Measurements from ENCODE around the gene SEPTIN6. TPM values are rescaled to one million over a fixed set of nuclear protein-coding genes. Genes with fewer than 3 reads are reported as not detected.

SEPTIN6 gene
- total and polyA plus RNA-seq, 2 donors, result 53.1 to 223 TPM

GRCh38 chrX:119726900-119727555 lies 34.1 kb upstream of the SEPTIN6 start:
- Histone ChIP-seq H3K4me1 (ENCODE audit: control insufficient read depth in 2 of 2, insufficient read depth in 2 of 2, low read length in 2 of 2) (peaks cover 0 to 8% of the 10 kb centered on the region in 2 donors), H3K36me3 (ENCODE audit: control insufficient read depth in 2 of 2, insufficient read depth in 2 of 2, low read length in 1 of 2) (no peaks in the 10 kb centered on the region), H3K27me3 (ENCODE audit: control insufficient read depth in 2 of 2, insufficient read depth in 1 of 2, low read length in 1 of 2) (no peaks in the 10 kb centered on the region), H3K9me3 (ENCODE audit: control insufficient read depth in 2 of 2, insufficient read depth in 1 of 2, low read length in 1 of 2) (no peaks in the 10 kb centered on the region), H3K4me3 (ENCODE audit: low read length in 2 of 2) (no peak overlapping the region), H3K27ac (ENCODE audit: low read depth in 1 of 2, low read length in 1 of 2) (peak overlapping the region in 1 of 2 donors; percentile 61)
- 74% methylated on average over 7 of the region's 7 CpGs for WGBS
- DNase-seq (ENCODE audit: low read depth in 6 of 9, low spot score in 9 of 9), result peak in 8 of 9 donors; percentile 1 to 79 (median 31)

DNA sequence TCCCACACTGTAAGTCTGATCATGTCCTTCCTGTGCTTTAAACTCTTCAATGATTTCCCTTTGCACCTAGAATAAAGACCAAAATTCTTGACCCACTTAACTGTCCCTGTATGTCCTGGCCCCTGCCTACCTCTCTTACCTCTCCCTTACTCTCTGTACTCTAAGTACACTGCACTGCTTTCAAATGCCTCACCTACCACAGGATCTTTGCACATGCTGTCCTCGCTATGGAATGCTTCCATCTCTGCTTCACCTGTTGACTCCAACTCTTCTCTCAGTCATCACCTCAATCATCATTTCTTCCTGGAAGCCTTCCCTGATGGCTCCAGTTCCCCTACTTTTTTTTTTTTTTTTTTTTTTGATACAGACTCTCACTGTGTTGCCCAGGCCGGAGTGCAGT lies 29.0 kb upstream of the SEPTIN6 start:
- Histone ChIP-seq H3K27ac (ENCODE audit: low read depth in 1 of 2, low read length in 1 of 2) (no peak overlapping the region), H3K9me3 (ENCODE audit: control insufficient read depth in 2 of 2, insufficient read depth in 1 of 2, low read length in 1 of 2) (no peaks in the 10 kb centered on the region), H3K4me3 (ENCODE audit: low read length in 2 of 2) (no peak overlapping the region), H3K36me3 (ENCODE audit: control insufficient read depth in 2 of 2, insufficient read depth in 2 of 2, low read length in 1 of 2) (no peaks in the 10 kb centered on the region), H3K4me1 (ENCODE audit: control insufficient read depth in 2 of 2, insufficient read depth in 2 of 2, low read length in 2 of 2) (peaks cover 0 to 2% of the 10 kb centered on the region in 2 donors), H3K27me3 (ENCODE audit: control insufficient read depth in 2 of 2, insufficient read depth in 1 of 2, low read length in 1 of 2) (no peaks in the 10 kb centered on the region)
- 96% methylated on average over 2 of the region's 2 CpGs for WGBS
- no peak for DNase-seq (ENCODE audit: low read depth in 6 of 9, low spot score in 9 of 9)

DNA sequence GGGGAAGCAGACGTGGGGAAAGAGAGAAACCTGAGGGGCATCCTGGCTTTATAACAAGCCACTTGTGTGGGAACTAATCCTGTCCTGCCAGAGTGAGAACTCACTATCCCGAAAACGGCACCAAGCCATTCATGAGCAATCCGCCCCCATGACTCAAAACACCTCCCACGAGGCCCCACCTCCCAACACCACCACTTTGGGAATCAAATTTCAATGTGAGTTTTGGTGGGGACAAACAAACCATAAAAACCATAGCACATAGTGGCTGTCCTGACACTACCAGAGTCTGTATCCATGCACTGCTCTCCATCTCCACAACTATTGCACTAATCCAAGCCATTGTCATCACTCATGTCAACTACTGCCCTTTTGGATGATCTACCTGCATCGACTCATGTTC lies 28.5 kb upstream of the SEPTIN6 start:
- Histone ChIP-seq H3K36me3 (ENCODE audit: control insufficient read depth in 2 of 2, insufficient read depth in 2 of 2, low read length in 1 of 2) (no peaks in the 10 kb centered on the region), H3K27ac (ENCODE audit: low read depth in 1 of 2, low read length in 1 of 2) (no peak overlapping the region), H3K4me1 (ENCODE audit: control insufficient read depth in 2 of 2, insufficient read depth in 2 of 2, low read length in 2 of 2) (no peaks in the 10 kb centered on the region), H3K4me3 (ENCODE audit: low read length in 2 of 2) (no peak overlapping the region), H3K9me3 (ENCODE audit: control insufficient read depth in 2 of 2, insufficient read depth in 1 of 2, low read length in 1 of 2) (no peaks in the 10 kb centered on the region), H3K27me3 (ENCODE audit: control insufficient read depth in 2 of 2, insufficient read depth in 1 of 2, low read length in 1 of 2) (no peaks in the 10 kb centered on the region)
- DNase-seq (ENCODE audit: low read depth in 6 of 9, low spot score in 9 of 9), result no peak
- 95% methylated on average over 6 of the region's 6 CpGs for WGBS

DNA sequence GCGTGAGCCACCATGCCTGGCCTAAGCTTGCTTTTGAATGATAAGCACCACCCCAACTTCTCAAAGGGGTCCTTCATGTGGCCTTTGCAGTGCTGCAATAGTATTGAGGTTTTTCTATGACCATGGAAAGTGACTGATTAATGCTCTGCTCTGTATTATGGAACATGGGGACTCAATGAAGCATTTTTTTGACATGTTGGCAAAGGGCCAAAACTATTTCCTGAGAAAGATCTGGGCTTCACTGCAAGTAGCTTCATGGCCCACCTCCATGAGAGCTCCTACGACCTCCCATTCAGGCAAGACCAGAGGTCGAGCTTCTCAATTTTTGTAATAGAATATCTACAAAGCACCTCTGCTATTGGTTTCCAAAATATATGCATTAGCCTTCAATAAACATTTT lies 16.7 kb upstream of the SEPTIN6 start:
- Histone ChIP-seq H3K9me3 (ENCODE audit: control insufficient read depth in 2 of 2, insufficient read depth in 1 of 2, low read length in 1 of 2) (no peaks in the 10 kb centered on the region), H3K4me1 (ENCODE audit: control insufficient read depth in 2 of 2, insufficient read depth in 2 of 2, low read length in 2 of 2) (no peaks in the 10 kb centered on the region), H3K4me3 (ENCODE audit: low read length in 2 of 2) (no peak overlapping the region), H3K27me3 (ENCODE audit: control insufficient read depth in 2 of 2, insufficient read depth in 1 of 2, low read length in 1 of 2) (no peaks in the 10 kb centered on the region), H3K36me3 (ENCODE audit: control insufficient read depth in 2 of 2, insufficient read depth in 2 of 2, low read length in 1 of 2) (no peaks in the 10 kb centered on the region), H3K27ac (ENCODE audit: low read depth in 1 of 2, low read length in 1 of 2) (no peak overlapping the region)
- no peak for DNase-seq (ENCODE audit: low read depth in 6 of 9, low spot score in 9 of 9)
- WGBS, result 95% methylated on average over 3 of the region's 3 CpGs

DNA sequence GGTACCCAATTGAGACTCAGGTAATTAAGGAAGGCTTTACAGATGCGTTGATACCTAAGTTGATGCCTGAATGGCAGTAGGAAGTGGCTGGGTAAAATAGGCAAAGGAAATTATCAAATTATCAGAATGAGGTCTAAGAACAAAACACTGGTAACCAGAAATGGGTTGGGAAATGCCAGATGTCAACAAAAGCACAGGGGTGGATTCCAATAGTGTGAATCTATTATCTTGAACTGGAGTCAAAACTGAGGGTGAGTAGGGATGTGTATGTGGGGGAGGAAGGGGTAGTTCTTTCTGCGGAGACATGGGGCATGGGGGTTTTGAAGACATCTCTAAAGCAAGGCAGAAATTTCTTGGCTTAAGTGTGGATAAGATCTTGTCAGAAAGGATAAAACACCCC lies 16.0 kb upstream of the SEPTIN6 start:
- DNase-seq (ENCODE audit: low read depth in 6 of 9, low spot score in 9 of 9), result no peak
- no peaks in the 10 kb centered on the region for H3K36me3 ChIP-seq (ENCODE audit: control insufficient read depth in 2 of 2, insufficient read depth in 2 of 2, low read length in 1 of 2)
- H3K4me1 ChIP-seq (ENCODE audit: control insufficient read depth in 2 of 2, insufficient read depth in 2 of 2, low read length in 2 of 2), result no peaks in the 10 kb centered on the region
- no peaks in the 10 kb centered on the region for H3K27me3 ChIP-seq (ENCODE audit: control insufficient read depth in 2 of 2, insufficient read depth in 1 of 2, low read length in 1 of 2)
- 98% methylated on average over 2 of the region's 2 CpGs for WGBS
- no peak overlapping the region for H3K4me3 ChIP-seq (ENCODE audit: low read length in 2 of 2)
- H3K27ac ChIP-seq (ENCODE audit: low read depth in 1 of 2, low read length in 1 of 2), result no peak overlapping the region
- H3K9me3 ChIP-seq (ENCODE audit: control insufficient read depth in 2 of 2, insufficient read depth in 1 of 2, low read length in 1 of 2), result no peaks in the 10 kb centered on the region

DNA sequence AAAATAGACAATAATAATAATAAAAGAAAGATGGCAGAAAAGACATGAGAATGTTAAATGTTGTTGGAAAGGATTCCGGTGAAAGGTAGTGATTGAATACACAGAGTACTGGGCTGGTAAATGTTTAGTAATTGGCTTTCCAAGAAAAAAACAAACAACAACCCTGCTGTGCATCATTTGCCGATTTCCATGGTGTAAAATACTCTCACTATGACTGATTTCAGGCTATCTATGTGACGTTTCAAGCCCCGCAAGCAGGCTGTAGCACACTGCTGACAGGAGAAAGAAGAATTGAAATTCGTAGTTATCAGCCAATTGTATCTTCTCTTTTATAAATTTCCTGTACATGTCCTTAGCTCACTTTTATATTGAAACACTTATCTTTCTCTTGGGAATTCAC lies 13.6 kb upstream of the SEPTIN6 start:
- Histone ChIP-seq H3K27me3 (ENCODE audit: control insufficient read depth in 2 of 2, insufficient read depth in 1 of 2, low read length in 1 of 2) (no peaks in the 10 kb centered on the region), H3K9me3 (ENCODE audit: control insufficient read depth in 2 of 2, insufficient read depth in 1 of 2, low read length in 1 of 2) (no peaks in the 10 kb centered on the region), H3K36me3 (ENCODE audit: control insufficient read depth in 2 of 2, insufficient read depth in 2 of 2, low read length in 1 of 2) (no peaks in the 10 kb centered on the region), H3K4me3 (ENCODE audit: low read length in 2 of 2) (no peak overlapping the region), H3K4me1 (ENCODE audit: control insufficient read depth in 2 of 2, insufficient read depth in 2 of 2, low read length in 2 of 2) (no peaks in the 10 kb centered on the region), H3K27ac (ENCODE audit: low read depth in 1 of 2, low read length in 1 of 2) (no peak overlapping the region)
- no peak for DNase-seq (ENCODE audit: low read depth in 6 of 9, low spot score in 9 of 9)
- 93% methylated on average over 5 of the region's 5 CpGs for WGBS

DNA sequence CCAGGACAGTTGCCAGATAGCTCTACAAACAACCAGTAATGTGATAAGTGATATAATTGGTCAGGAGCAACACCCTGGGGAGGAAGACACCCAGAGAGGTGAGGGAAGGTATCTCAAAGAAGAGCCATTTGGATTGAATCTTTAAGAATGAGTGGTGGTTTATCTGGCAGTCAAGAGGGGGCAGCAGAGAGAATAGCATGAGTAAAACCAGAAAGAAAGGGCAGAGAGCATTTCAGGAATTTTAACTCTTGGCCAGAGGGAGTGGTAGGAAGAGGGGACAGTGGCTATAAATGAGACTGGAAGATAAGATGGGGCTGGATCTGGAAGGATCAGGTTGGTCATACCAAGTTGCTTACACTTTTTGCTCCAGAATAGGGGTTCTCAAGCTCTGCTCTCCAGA lies 5.9 kb upstream of the SEPTIN6 start:
- Histone ChIP-seq H3K36me3 (ENCODE audit: control insufficient read depth in 2 of 2, insufficient read depth in 2 of 2, low read length in 1 of 2) (no peaks in the 10 kb centered on the region), H3K9me3 (ENCODE audit: control insufficient read depth in 2 of 2, insufficient read depth in 1 of 2, low read length in 1 of 2) (peaks cover 0 to 4% of the 10 kb centered on the region in 2 donors), H3K4me1 (ENCODE audit: control insufficient read depth in 2 of 2, insufficient read depth in 2 of 2, low read length in 2 of 2) (peaks cover 0 to 26% of the 10 kb centered on the region in 2 donors), H3K27me3 (ENCODE audit: control insufficient read depth in 2 of 2, insufficient read depth in 1 of 2, low read length in 1 of 2) (no peaks in the 10 kb centered on the region), H3K27ac (ENCODE audit: low read depth in 1 of 2, low read length in 1 of 2) (no peak overlapping the region), H3K4me3 (ENCODE audit: low read length in 2 of 2) (no peak overlapping the region)
- peak in 1 of 9 donors; percentile 76 for DNase-seq (ENCODE audit: low read depth in 6 of 9, low spot score in 9 of 9)

DNA sequence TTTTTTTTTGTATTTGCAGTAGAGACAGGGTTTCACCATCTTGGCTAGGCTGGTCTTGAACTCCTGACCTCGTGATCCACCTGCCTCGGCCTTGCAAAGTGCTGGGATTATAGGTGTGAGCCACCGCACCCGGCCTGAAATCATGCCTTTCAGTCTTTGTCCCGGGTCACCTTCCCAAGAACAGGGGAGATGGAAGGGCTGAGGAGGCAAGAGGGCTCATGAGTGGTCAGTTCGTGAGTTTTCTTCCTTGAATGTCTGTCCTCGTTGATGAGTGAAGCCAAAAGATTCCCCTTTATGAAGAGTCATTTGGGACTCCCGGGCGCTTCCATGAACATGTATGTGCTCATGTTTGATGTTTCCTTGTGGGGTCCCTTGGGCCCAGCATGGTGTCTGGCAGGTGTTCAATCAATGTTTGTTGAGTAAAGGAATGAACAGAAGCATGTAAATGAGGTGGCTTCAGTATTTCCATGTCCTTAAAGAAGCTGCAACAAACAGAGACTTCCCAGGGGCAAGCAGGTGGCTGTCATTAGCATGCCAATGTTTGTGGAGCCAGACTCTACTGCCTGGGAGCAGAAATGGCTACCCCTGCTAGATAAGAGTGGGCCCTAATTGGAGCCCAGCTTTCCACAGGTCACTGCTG lies 3.4 kb upstream of the SEPTIN6 start:
- DNase-seq (ENCODE audit: low read depth in 6 of 9, low spot score in 9 of 9), result no peak
- peaks cover 0 to 30% of the 10 kb centered on the region in 2 donors for H3K4me1 ChIP-seq (ENCODE audit: control insufficient read depth in 2 of 2, insufficient read depth in 2 of 2, low read length in 2 of 2)
- peaks cover 0 to 4% of the 10 kb centered on the region in 2 donors for H3K9me3 ChIP-seq (ENCODE audit: control insufficient read depth in 2 of 2, insufficient read depth in 1 of 2, low read length in 1 of 2)
- H3K27ac ChIP-seq (ENCODE audit: low read depth in 1 of 2, low read length in 1 of 2), result peak overlapping the region in 1 of 2 donors; percentile 11
- H3K4me3 ChIP-seq (ENCODE audit: low read length in 2 of 2), result no peak overlapping the region
- no peaks in the 10 kb centered on the region for H3K27me3 ChIP-seq (ENCODE audit: control insufficient read depth in 2 of 2, insufficient read depth in 1 of 2, low read length in 1 of 2)
- H3K36me3 ChIP-seq (ENCODE audit: control insufficient read depth in 2 of 2, insufficient read depth in 2 of 2, low read length in 1 of 2), result no peaks in the 10 kb centered on the region
- 93% methylated on average over 9 of the region's 9 CpGs for WGBS

DNA sequence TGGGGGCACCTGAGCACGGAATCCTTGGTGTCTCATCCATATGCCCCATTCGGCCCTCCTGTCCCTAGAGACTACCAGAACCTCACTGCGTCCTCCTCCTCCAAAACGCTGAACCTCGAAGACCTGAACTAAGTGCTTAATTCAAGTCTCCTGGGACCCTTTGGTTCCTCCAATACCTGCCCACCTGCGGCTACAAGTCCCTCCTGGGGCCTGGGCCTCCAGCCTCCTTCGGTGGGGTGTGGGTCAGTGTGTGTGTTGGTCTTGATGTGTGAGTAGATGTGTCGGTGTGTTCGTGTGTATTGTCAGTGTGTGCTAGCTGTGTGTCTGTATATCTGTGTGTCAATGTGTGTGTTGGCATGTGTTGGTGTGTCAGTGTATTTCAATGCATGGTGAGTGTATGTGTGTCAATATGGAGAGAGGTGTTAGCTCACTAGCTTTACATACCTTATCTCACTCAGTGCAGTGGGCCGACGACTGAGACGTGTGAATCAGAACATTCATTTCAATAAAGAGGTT lies 2.6 kb upstream of the SEPTIN6 start:
- Histone ChIP-seq H3K27ac (ENCODE audit: low read depth in 1 of 2, low read length in 1 of 2) (no peak overlapping the region), H3K9me3 (ENCODE audit: control insufficient read depth in 2 of 2, insufficient read depth in 1 of 2, low read length in 1 of 2) (peaks cover 0 to 4% of the 10 kb centered on the region in 2 donors), H3K4me1 (ENCODE audit: control insufficient read depth in 2 of 2, insufficient read depth in 2 of 2, low read length in 2 of 2) (peaks cover 0 to 37% of the 10 kb centered on the region in 2 donors), H3K27me3 (ENCODE audit: control insufficient read depth in 2 of 2, insufficient read depth in 1 of 2, low read length in 1 of 2) (no peaks in the 10 kb centered on the region), H3K36me3 (ENCODE audit: control insufficient read depth in 2 of 2, insufficient read depth in 2 of 2, low read length in 1 of 2) (no peaks in the 10 kb centered on the region), H3K4me3 (ENCODE audit: low read length in 2 of 2) (no peak overlapping the region)
- WGBS, result 95% methylated on average over 12 of the region's 12 CpGs
- DNase-seq (ENCODE audit: low read depth in 6 of 9, low spot score in 9 of 9), result no peak

All from thymus (tissue), 11 donors.